ENCODE data around the gene RIPK4. TPM values are rescaled to one million over a fixed set of nuclear protein-coding genes. Genes with fewer than 3 reads are reported as not detected.

Gene RIPK4
- total RNA-seq, 1 donor from 2014 or later: 28.0 TPM

GRCh38 chr21:41707960-41708330 lies 58.9 kb downstream of the RIPK4 start:
- DNase-seq (ENCODE audit: extremely low spot score in 2 of 2): no peak
- Histone ChIP-seq H3K4me1 (peaks cover 19% of the 10 kb centered on the region), H3K4me3 (no peak overlapping the region), H3K27ac (no peak overlapping the region), H3K27me3 (no peaks in the 10 kb centered on the region), H3K36me3 (no peaks in the 10 kb centered on the region), H3K9me3 (no peaks in the 10 kb centered on the region)
- TF ChIP-seq POLR2A (IDR thresholded peaks at IDR 0.05): no peak
- no peak for TF ChIP-seq CTCF (IDR thresholded peaks at IDR 0.05)
- no peak for TF ChIP-seq POLR2AphosphoS5 (IDR thresholded peaks at IDR 0.05; ENCODE audit: insufficient read depth in 1 of 2, low read depth in 1 of 2)
- intact Hi-C loops (cut with DNase I): no loop called here

- no peaks in the 10 kb centered on the region for H3K36me3 ChIP-seq
- H3K27ac ChIP-seq: no peak overlapping the region
- no peak for DNase-seq (ENCODE audit: extremely low spot score in 2 of 2)
- TF ChIP-seq POLR2AphosphoS5 (IDR thresholded peaks at IDR 0.05; ENCODE audit: insufficient read depth in 1 of 2, low read depth in 1 of 2) (peak in 1 of 2 donors; percentile 49), CTCF (IDR thresholded peaks at IDR 0.05) (no peak)
- no peaks in the 10 kb centered on the region for H3K9me3 ChIP-seq
- intact Hi-C loops (cut with DNase I): no loop called here
- H3K4me3 ChIP-seq: no peak overlapping the region
- peaks cover 19% of the 10 kb centered on the region for H3K4me1 ChIP-seq
- no peaks in the 10 kb centered on the region for H3K27me3 ChIP-seq
Measured at GRCh38 chr21:41707231-41707959, 59.5 kb downstream of the RIPK4 start.

- no peak overlapping the region for H3K27ac ChIP-seq
- peaks cover 13% of the 10 kb centered on the region for H3K4me1 ChIP-seq
- intact Hi-C loops (cut with DNase I): no loop called here
Measured at GRCh38 chr21:41706678-41707077, 60.2 kb downstream of the RIPK4 start.

GRCh38 chr21:41706263-41706639 lies 60.6 kb downstream of the RIPK4 start:
- H3K9me3 ChIP-seq: no peaks in the 10 kb centered on the region
- TF ChIP-seq CTCF (IDR thresholded peaks at IDR 0.05): no peak
- no peak for TF ChIP-seq POLR2AphosphoS5 (IDR thresholded peaks at IDR 0.05; ENCODE audit: insufficient read depth in 1 of 2, low read depth in 1 of 2)
- no peak for TF ChIP-seq POLR2A (IDR thresholded peaks at IDR 0.05)
- H3K4me3 ChIP-seq: no peak overlapping the region
- intact Hi-C loops (cut with DNase I): no loop called here
- peaks cover 13% of the 10 kb centered on the region for H3K4me1 ChIP-seq
- H3K27ac ChIP-seq: no peak overlapping the region
- no peaks in the 10 kb centered on the region for H3K36me3 ChIP-seq
- DNase-seq (ENCODE audit: extremely low spot score in 2 of 2): no peak
- H3K27me3 ChIP-seq: no peaks in the 10 kb centered on the region

More at GRCh38 chr21:41706678-41707077, 60.2 kb downstream of the RIPK4 start:
- no peak for DNase-seq (ENCODE audit: extremely low spot score in 2 of 2)
- Histone ChIP-seq H3K9me3 (no peaks in the 10 kb centered on the region), H3K4me3 (no peak overlapping the region), H3K36me3 (no peaks in the 10 kb centered on the region), H3K27me3 (no peaks in the 10 kb centered on the region)
- no peak for TF ChIP-seq POLR2AphosphoS5 (IDR thresholded peaks at IDR 0.05; ENCODE audit: insufficient read depth in 1 of 2, low read depth in 1 of 2)
- no peak for TF ChIP-seq POLR2A (IDR thresholded peaks at IDR 0.05)
- no peak for TF ChIP-seq CTCF (IDR thresholded peaks at IDR 0.05)

- H3K27ac ChIP-seq: no peak overlapping the region
- no peak for TF ChIP-seq POLR2A (IDR thresholded peaks at IDR 0.05)
- no peak for TF ChIP-seq POLR2AphosphoS5 (IDR thresholded peaks at IDR 0.05; ENCODE audit: insufficient read depth in 1 of 2, low read depth in 1 of 2)
- TF ChIP-seq CTCF (IDR thresholded peaks at IDR 0.05): no peak
- no peaks in the 10 kb centered on the region for H3K9me3 ChIP-seq
- no peak overlapping the region for H3K4me3 ChIP-seq
- no peaks in the 10 kb centered on the region for H3K27me3 ChIP-seq
- H3K36me3 ChIP-seq: no peaks in the 10 kb centered on the region
- H3K4me1 ChIP-seq: peaks cover 8% of the 10 kb centered on the region
- intact Hi-C loops (cut with DNase I): no loop called here
- DNase-seq (ENCODE audit: extremely low spot score in 2 of 2): no peak
Measured at GRCh38 chr21:41705546-41706262, 61.1 kb downstream of the RIPK4 start.
